ENCODE data around the gene SCIMP. TPM values are rescaled to one million over a fixed set of nuclear protein-coding genes. Genes with fewer than 3 reads are reported as not detected.
"Not testable (repeated sequence)": the region's sequence is repeated elsewhere in the genome, so short reads cannot be mapped to it uniquely, and the experiment has no call there.

SCIMP gene
- total and polyA plus RNA-seq, 9 of the 15 experiments (the other 6 are each of a cell fraction or from before 2014, with no cell fraction given), result 0.01 to 0.11 (median 0.04) TPM; not detected in 6

- H3K9ac ChIP-seq (ENCODE audit: insufficient read depth in 1 of 2, low read depth in 2 of 2, low read length in 2 of 2); in situ Hi-C loops (cut with MboI); ATAC-seq; H3K4me3 ChIP-seq; BruUV-seq (replicated peaks); CTCF ChIA-PET (ENCODE audit: low intra/inter-chr PET ratio); H3K4me1 ChIP-seq (replicated peaks in 1 of 2; ENCODE audit: control insufficient read depth in 2 of 2, insufficient read depth in 2 of 2, low read length in 2 of 2); H4K20me1 ChIP-seq (replicated peaks; ENCODE audit: control insufficient read depth, insufficient read depth, low read length); H3K36me3 ChIP-seq (ENCODE audit: control insufficient read depth, insufficient read depth, low read length); DNase-seq (ENCODE audit: extremely low read depth in 1 of 4, low spot score in 3 of 4); FAIRE-seq; H3K9me1 ChIP-seq (ENCODE audit: control insufficient read depth, insufficient read depth, low read length); H3K9me3 ChIP-seq (replicated peaks; ENCODE audit: control insufficient read depth, insufficient read depth, low read depth, low read length); H3K4me2 ChIP-seq (ENCODE audit: insufficient read depth, low read length); H3K27ac ChIP-seq (ENCODE audit: extremely low read depth, low read depth, low read length); H3K27me3 ChIP-seq (ENCODE audit: control insufficient read depth in 2 of 2, insufficient read depth in 2 of 2, low read length in 2 of 2); POLR2A ChIA-PET; intact Hi-C loops (cut with micrococcal nuclease); H3K79me2 ChIP-seq (ENCODE audit: control insufficient read depth, insufficient read depth, low read length): not testable (repeated sequence)
- 34% methylated on average over 3 of the region's 7 CpGs for WGBS (ENCODE audit: insufficient coverage, low coverage, missing lambda C conversion rate)
- peak overlapping the region; percentile 66 for H2AFZ ChIP-seq (ENCODE audit: low read depth, low read length)
- TF ChIP-seq L3MBTL2 (IDR thresholded peaks at IDR 0.05), result peak; percentile 48
- 0 out of 2 replicates have a peak, but pooled peaks have one; percentile 13 for TF ChIP-seq MGA (IDR thresholded peaks at IDR 0.05)
Observed at GRCh38 chr17:5165791-5166564, 68.7 kb downstream of the SCIMP start.
